Liver (tissue), 9 donors: ENCODE results near the gene MED17. TPM values are rescaled to one million over a fixed set of nuclear protein-coding genes. Genes with fewer than 3 reads are reported as not detected.
A peak's percentile ranks its signal among the peaks of the same experiment; 100 is the strongest.

ENCODE experiments used
- DNase-seq: peaks from one replicate; pipeline ENCODE4 v3.0.0-alpha.2; 2017; ENCODE audit warnings: low spot score
- H3K27ac ChIP-seq, 2 donors: one replicate each; pipeline ENCODE4 v1.7.0; 2013; ENCODE audit warnings: inconsistent platforms in 2 of 2, low read length in 2 of 2, control low read depth in 1 of 2, low read depth in 1 of 2, mild to moderate bottlenecking in 1 of 2
- H3K27me3 ChIP-seq, 4 donors: one replicate each; pipeline versions ENCODE4 v1.6.1 to v1.7.0; 2013; ENCODE audit warnings: low read length in 3 of 4, inconsistent platforms in 1 of 4, mild to moderate bottlenecking in 1 of 4, moderate library complexity in 1 of 4; ENCODE audit not compliant: control insufficient read depth in 4 of 4, insufficient read depth in 4 of 4
- H3K36me3 ChIP-seq, 4 donors: one replicate each; pipeline versions ENCODE4 v1.6.1 to v1.7.0; 2013; ENCODE audit warnings: low read length in 3 of 4, mild to moderate bottlenecking in 3 of 4, low read depth in 1 of 4, moderate library complexity in 1 of 4; ENCODE audit not compliant: control insufficient read depth in 4 of 4, insufficient read depth in 3 of 4
- H3K4me1 ChIP-seq, 4 donors: one replicate each; pipeline versions ENCODE4 v1.6.1 to v1.7.0; 2013; ENCODE audit warnings: low read length in 3 of 4, mild to moderate bottlenecking in 3 of 4, moderate library complexity in 1 of 4; ENCODE audit not compliant: control insufficient read depth in 4 of 4, insufficient read depth in 4 of 4
- H3K4me3 ChIP-seq, 3 donors: one replicate each; pipeline versions ENCODE4 v1.6.1 to v1.7.0; 2013; ENCODE audit warnings: low read length in 3 of 3, control low read depth in 1 of 3, low read depth in 1 of 3, mild to moderate bottlenecking in 1 of 3
- H3K9ac ChIP-seq, 2 donors: one replicate each; pipeline ENCODE4 v1.7.0; 2013; ENCODE audit warnings: low read length in 2 of 2, mild to moderate bottlenecking in 2 of 2, moderate library complexity in 2 of 2, control low read depth in 1 of 2, low read depth in 1 of 2
- H3K9me3 ChIP-seq, 4 donors: one replicate each; pipeline versions ENCODE4 v1.6.1 to v1.7.0; 2013; ENCODE audit warnings: low read length in 3 of 4; ENCODE audit not compliant: control insufficient read depth in 4 of 4
- CTCF ChIP-seq: fragments of 150-350 bp; IDR thresholded peaks from 2 replicates; pipeline ENCODE4 v1.5.1; 2017; ENCODE audit warnings: improper control_type of control experiment, low read depth, low read length; ENCODE audit not compliant: missing input control
- FOXA2 ChIP-seq: IDR thresholded peaks from 2 replicates; pipeline ENCODE4 v1.6.1; 2016; ENCODE audit warnings: antibody characterized with exemption
- GABPA ChIP-seq, 2 donors: IDR thresholded peaks in 1 of 2; conservative IDR thresholded peaks in 1 of 2; 2 replicates each; pipeline ENCODE4 v1.6.1; 2016; ENCODE audit warnings: antibody characterized with exemption in 2 of 2, mild to moderate bottlenecking in 1 of 2, moderate library complexity in 1 of 2
- HNF4A ChIP-seq, 2 donors: conservative IDR thresholded peaks; 2 replicates each; pipeline ENCODE4 v1.6.1; 2016; ENCODE audit warnings: antibody characterized with exemption in 2 of 2, mild to moderate bottlenecking in 2 of 2
- JUND ChIP-seq, 2 donors: IDR thresholded peaks; 2 replicates each; pipeline ENCODE4 v1.6.1; 2016; ENCODE audit warnings: antibody characterized with exemption in 2 of 2
- MAX ChIP-seq: IDR thresholded peaks from 2 replicates; pipeline ENCODE4 v1.6.1; 2016; ENCODE audit warnings: antibody characterized with exemption
- RAD21 ChIP-seq, 2 donors: IDR thresholded peaks; 2 replicates each; pipeline ENCODE4 v1.6.1; 2016; ENCODE audit warnings: antibody characterized with exemption in 2 of 2, mild to moderate bottlenecking in 2 of 2
- REST ChIP-seq: IDR thresholded peaks from 2 replicates; pipeline ENCODE4 v1.6.1; 2016; ENCODE audit warnings: antibody characterized with exemption, mild to moderate bottlenecking
- RXRA ChIP-seq, 2 donors: IDR thresholded peaks; 2 replicates each; pipeline ENCODE4 v1.6.1; 2017 to 2018; ENCODE audit warnings: antibody characterized with exemption in 2 of 2, mild to moderate bottlenecking in 1 of 2
- SP1 ChIP-seq: IDR thresholded peaks from 2 replicates; pipeline ENCODE4 v1.6.1; 2018; ENCODE audit warnings: antibody characterized with exemption, mild to moderate bottlenecking
- TAF1 ChIP-seq: conservative IDR thresholded peaks from 2 replicates; pipeline ENCODE4 v1.6.1; 2016; ENCODE audit warnings: antibody characterized with exemption, mild to moderate bottlenecking
- YY1 ChIP-seq: IDR thresholded peaks from 2 replicates; pipeline ENCODE4 v1.6.1; 2016; ENCODE audit warnings: antibody characterized with exemption, mild to moderate bottlenecking
- WGBS: extraction: QIAGEN DNeasy Blood & Tissue Kit; methylation state at CpG from one replicate; pipeline ENCODE4 v1.1.7; 2013; 5-methylcytosine and 5-hydroxymethylcytosine counted together
- polyA plus RNA-seq, 2 donors: library from polyadenylated mRNA; stranded (reverse) in 1 of 2; unstranded in 1 of 2; fragments of 200-250 nt in 1 of 2; fragments of >200 nt in 1 of 2; fragmentation: Nextera tagmentation in 1 of 2; extraction: Ambion mirVana in 1 of 2; gene quantifications; one replicate each; pipeline versions ENCODE4 v1.2.1 to v1.2.3, GENCODE V29; 2013 to 2015
- total RNA-seq, 2 donors: library from RNA; depleted of rRNA; stranded (reverse); fragments of >200 nt; gene quantifications; one replicate each; pipeline ENCODE4 v1.2.3, GENCODE V29; 2014
- donor health status: healthy.
- donor health status: healthy.
- donor health status: healthy.
- donor health status: healthy.
- donor health status: healthy.

MED17 gene
- total and polyA plus RNA-seq, 4 donors: 2.8 to 12.7 (median 7.5) TPM

- peak overlapping the region in 1 of 2 donors; percentile 71 for H3K9ac ChIP-seq
- H3K4me1 ChIP-seq: peaks cover 0 to 37% (median 21%) of the 10 kb centered on the region in 4 donors
- H3K27ac ChIP-seq: no peak overlapping the region
Measured at GRCh38 chr11:93747122-93747521, 37.0 kb upstream of the MED17 start.

GRCh38 chr11:93751001-93751400 lies 33.1 kb upstream of the MED17 start:
- Histone ChIP-seq H3K36me3 (peaks cover 7 to 42% (median 17%) of the 10 kb centered on the region in 4 donors), H3K27ac (no peak overlapping the region), H3K27me3 (no peaks in the 10 kb centered on the region), H3K9me3 (no peaks in the 10 kb centered on the region), H3K4me3 (no peak overlapping the region), H3K4me1 (peaks cover 0 to 9% (median 0%) of the 10 kb centered on the region in 4 donors), H3K9ac (no peak overlapping the region)
- whole genome bisulfite sequencing: 90% methylated on average over 1 of the region's 1 CpG
- no peak for DNase-seq
- no peak for TF ChIP-seq MAX
- no peak for TF ChIP-seq TAF1
- no peak for TF ChIP-seq GABPA (IDR thresholded peaks at IDR 0.05 in 1 of 2, conservative IDR thresholded peaks at IDR 0.05 in 1 of 2)
- TF ChIP-seq REST: no peak
- no peak for TF ChIP-seq RXRA (IDR thresholded peaks at IDR 0.05)
- no peak for TF ChIP-seq CTCF
- TF ChIP-seq HNF4A (conservative IDR thresholded peaks at IDR 0.05): no peak
- TF ChIP-seq JUND (IDR thresholded peaks at IDR 0.05): no peak
- no peak for TF ChIP-seq YY1

More at GRCh38 chr11:93747122-93747521, 37.0 kb upstream of the MED17 start:
- H3K4me3 ChIP-seq: peak overlapping the region in 2 of 3 donors; percentile 20 to 55
- 36% methylated on average over 1 of the region's 1 CpG for WGBS
- no peaks in the 10 kb centered on the region for H3K9me3 ChIP-seq
- peaks cover 0 to 19% (median 0%) of the 10 kb centered on the region in 4 donors for H3K36me3 ChIP-seq
- no peaks in the 10 kb centered on the region for H3K27me3 ChIP-seq
- TF ChIP-seq CTCF (no peak), RXRA (IDR thresholded peaks at IDR 0.05) (peak in 1 of 2 donors; percentile 30), FOXA2 (no peak), GABPA (IDR thresholded peaks at IDR 0.05 in 1 of 2, conservative IDR thresholded peaks at IDR 0.05 in 1 of 2) (no peak), YY1 (peak; percentile 40), SP1 (peak; percentile 39), RAD21 (IDR thresholded peaks at IDR 0.05) (no peak), HNF4A (conservative IDR thresholded peaks at IDR 0.05) (peak in 1 of 2 donors; percentile 44), REST (peak; percentile 16)
- DNase-seq: no peak
